NCI-H524 treated with DMSO at 0.1 percent for 48 hours (cell line): ENCODE measurements around the gene NECTIN4.
"Not testable (repeated sequence)": the region's sequence is repeated elsewhere in the genome, so short reads cannot be mapped to it uniquely, and the experiment has no call there.

ENCODE experiments used
- DNase-seq: peaks from one replicate; lab custom pipeline; 2025; lab: John Stamatoyannopoulos, UW

Gene NECTIN4

DNA sequence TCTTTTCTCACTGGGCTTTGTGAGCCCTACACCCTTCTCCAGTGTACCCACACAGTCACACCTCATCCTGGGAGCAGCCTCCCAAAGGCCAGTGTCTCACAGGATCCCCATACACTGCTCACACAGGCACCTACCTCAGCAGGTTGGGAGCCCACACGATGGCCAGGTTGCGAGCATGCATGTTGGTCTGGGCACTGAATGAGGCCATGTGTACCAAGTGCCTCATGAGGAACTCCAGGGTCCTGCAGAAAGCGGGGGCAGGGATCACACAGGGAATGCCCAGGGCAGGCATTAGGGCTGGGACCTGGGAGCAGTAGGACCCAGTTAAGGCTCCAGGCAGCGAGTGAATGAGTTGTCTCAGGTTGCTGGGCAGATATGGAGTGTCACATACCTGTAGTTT lies 35.1 kb downstream of the NECTIN4 start:
- DNase-seq = no peak

DNA sequence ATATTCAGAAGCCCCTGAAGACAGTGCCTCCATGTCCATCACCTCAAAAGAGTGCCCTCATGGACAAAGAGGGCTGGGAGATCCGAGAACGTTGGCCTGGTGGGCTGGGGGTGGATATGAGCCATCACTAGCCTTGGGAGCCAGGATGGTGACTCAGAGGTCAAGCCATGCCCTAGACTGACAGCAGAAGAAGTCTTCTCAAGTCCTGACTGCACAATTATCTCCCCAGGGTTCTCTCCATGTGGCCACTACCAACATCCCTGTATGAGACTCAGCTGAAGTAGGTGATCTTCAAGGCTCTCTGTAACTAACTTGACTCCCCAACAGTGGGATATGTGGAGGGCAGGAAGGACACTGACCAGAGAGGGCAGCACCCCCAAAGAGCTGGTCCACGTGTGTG lies 36.5 kb downstream of the NECTIN4 start:
- no peak for DNase-seq

DNA sequence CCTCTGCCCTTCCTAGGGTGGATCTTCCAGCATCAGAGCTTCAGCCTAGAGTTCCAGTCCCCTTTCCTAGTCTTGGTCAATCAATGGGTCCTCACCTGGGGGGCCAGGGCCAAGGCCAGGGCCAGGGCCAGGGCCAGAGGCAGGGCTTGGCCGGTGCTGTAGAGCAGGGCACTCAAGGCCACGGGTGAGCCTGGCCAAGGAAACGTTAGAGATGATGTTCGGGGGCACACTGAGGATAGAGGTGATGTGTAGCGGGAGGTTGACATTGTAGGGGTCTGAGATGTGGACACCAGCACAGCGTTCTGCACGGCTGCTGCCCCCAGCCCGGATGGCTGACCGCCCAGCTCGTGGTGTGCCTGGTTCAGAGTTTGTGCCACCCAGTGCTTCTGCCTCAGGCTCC lies 38.1 kb downstream of the NECTIN4 start:
- DNase-seq = no peak

DNA sequence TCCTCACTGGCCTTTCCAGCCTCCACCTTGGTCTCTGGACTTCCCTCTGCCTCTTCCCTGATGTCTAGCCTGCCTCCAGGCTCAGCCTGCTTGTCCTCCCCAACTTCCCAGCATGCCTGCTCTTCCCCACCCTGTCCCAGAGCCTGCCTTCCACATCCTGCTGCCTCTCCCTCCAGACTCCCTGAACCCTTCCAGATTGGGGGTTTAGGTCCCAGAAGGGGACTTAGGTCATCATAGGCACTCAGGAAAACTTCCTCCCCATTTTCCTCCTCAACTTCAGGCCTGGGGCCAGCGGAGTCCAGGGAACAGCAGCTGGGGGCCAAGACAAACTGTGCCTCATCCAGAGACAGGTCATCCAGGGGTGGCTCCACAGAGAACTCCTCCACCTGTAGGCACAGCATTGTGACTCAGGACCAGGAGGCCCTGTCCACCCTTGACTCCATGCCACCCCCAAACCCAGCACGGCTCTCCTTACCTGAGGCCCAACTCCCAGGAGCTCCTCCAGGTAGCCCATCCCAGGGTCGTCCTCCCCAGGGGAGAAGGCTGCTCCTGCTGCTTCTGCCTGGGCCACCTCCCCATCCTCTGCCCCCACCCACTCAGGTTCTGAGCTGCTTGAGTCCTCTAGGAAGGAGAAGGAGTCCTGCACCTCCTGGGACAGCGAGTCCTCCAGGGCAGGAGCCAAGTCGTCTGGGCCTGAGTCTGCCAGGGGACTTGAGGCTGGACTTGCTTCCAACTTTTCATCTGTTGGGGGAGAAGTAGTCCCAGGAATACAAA lies 40.2 kb downstream of the NECTIN4 start:
- DNase-seq = no peak

DNA sequence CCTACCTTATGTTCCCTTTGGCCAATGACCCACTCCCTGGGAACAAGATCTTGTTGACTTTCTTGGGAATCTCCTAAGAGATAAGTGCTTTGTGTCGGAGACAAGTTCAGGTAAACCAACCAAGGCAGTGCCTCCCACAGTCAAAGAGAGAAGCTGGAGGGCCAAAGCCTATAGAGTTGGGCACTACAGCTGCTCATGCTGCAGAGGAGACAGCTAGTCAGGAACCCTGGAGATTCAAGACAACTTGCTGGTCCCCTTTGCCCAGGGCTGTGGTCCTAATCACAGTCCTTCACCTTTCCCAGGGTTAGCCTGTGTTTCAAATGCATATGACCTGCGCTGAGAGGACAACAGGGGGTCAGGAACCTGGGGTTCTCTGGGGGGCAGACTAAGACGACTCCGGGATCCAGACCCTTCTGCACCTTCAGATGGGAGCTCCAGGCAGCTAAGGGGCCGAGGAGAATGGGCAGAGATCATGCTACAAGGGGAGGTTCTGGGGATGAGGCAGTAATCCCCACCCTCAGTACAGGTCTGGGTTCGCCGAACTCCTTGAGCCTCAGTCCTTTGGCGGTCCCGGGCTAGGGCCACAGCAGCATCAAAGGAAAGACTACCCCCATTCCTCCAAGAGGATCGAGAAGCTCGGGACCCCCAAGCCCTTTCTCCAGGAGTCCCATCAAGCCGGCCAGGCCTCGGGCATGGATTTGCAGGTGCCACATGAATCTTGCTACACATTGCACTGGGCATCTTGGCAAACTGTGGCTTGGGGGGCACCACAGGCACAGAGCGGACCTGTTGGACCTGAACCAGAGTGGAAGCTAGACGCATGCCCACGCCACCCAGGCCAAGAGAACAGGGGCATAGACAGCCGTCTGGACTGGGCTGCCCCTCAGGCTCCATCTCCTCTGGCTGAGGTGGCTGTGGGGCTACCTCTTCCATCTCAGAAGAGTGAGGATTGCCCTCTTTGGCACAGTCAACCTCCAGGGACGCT lies 41.6 kb downstream of the NECTIN4 start:
- no peak for DNase-seq

DNA sequence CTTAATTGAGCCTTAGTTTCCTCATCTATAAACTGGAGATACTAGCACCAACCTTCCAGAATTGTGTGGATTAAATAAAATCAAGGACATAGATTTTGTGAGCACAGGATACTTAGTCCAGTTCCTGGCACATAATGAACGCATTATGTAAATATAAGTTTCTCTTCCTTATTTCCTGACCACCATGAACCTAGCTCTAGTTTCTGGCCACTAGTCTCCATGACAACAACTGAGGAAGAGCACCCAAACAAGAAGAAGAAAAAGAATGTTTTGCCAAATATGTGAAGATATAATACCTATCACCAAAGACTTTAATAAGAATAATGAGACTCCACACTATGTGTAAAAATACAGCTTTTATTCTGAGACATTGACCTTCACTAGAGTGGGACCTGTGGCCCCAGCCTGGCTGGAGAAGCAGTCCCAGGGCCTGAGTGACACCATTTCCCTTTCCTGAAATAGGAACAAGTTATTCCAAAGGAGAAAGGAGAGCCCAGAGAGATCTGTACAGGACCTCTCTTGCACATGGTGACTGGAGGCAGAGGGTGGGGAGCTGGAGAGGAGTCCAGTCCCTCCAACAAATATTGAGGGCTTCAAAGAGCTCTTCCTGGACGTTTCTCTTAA lies 42.6 kb downstream of the NECTIN4 start:
- no peak for DNase-seq

DNA sequence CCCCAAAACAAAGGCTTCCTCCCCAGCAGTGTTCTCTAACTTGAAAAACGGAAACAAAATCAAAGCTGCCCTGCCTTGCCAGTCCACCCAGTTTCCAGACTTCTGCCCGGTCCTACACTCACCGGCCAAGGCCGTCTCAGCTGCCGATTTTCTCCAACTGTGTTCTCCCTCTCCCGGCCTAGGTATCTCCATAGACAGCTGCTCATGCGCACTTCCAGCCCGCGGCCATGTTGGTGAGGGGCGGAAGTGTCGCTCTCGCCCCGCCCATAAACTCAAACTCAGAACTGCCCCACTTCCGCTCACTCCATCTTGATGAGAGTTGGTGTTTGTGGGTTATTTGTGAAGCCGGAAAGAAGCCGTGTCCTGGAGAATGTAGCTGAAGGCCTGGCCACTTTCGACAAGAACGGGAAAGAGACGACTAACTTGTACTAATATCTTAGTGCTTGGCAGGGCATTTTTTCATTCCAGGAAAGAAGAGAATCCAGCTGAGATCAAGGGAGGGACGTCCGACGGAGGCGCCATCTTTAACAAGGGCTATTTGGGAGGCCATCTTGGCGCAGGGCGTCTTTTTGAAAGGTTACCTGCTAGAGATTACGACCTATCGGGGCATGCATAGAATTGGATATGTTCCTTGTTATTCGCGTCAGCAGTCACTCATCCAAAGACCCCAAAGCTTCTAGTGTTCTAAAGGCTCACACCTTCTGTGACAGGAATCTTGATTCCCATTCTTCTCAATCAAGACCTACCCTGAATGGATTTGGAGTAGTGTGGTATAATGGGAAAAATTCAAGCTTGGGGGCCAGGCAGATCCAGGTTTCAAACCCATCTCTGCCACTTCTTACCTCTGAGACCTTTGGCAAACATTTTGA lies 43.4 kb downstream of the NECTIN4 start, which contains the start of gene USF1:
USF1 (minus strand) TSS at position 242 of the 869 bp plus-strand sequence. CDS start 2,702 bp downstream, outside the sequence.
- peak; percentile 60 for DNase-seq

DNA sequence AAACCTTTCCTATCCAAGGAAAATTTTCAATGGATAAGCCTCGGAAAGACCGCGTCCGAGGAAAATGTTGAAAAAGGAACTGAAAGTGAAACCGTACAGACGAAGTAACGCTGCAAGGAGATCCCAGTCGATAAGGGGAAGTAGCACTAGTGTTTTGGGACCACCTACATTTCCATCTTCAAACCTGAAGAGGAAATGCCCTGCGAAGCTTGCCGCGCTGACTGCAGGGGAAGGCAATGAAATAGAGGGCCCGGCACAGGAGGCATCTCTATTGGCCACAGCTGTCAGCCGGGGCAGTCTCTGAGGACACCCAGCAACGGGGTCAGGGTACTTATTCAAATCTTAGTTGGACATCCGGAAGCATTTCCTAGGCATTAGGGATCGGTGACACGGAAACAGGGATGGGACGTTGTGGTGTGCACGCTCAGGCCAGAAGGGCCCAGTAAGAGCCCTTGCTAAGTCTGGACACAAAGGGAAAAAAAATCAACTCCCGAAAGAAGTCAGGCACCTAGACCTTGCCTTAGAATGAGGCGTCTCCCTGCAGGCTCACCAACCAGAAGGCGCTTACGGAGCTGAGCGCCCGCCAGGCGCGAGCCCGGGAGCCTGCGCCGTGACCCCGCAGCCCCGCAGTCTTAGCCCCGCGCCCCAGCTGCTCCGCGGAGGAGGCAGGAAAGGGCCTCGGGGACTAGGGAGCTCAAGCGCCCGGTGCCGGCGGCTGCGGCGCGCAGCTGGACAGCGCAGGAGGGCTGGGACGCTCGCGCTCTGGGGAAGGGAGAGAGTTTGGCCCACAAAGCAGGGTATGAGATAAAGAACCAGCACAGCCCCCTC lies 44.2 kb downstream of the NECTIN4 start:
- peak; percentile 36 for DNase-seq

DNA sequence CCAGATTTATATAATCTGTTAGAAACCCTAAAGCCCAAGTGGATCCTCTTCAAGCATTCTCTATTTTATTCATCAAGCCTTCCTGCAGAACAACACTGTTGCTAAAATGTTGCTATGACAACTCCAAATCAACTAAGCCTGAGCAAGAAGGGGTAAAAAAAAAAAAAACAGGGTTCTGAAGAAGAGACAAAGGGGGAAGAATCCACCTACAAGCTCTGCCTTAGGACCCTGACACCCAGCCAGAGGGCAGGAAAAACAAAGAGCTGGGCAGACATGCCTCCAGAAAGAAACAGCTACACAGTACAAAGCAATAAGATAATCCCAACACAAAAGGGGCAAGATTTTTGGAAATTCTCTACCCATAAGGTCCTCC lies 44.8 kb downstream of the NECTIN4 start:
- no peak for DNase-seq

DNA sequence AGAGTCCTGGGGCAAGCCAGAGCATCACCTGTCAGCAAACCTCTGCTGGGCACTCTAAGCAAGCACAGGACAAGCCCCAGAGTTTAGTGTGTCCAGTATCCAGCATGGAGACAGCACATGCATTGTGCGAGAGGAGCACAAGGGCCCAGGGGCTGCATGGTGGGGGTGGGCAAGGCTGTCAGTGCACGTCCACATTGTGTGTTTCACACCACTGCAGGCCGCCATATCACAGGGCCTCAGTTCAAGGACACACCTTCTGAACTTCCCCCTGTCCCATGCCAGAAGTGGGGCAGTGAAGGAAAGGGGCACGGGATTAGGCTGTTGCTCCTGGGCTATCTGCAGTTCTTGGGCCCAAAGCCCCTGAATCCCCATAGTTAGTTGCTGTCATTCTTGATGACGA lies 49.8 kb downstream of the NECTIN4 start:
- no peak for DNase-seq

DNA sequence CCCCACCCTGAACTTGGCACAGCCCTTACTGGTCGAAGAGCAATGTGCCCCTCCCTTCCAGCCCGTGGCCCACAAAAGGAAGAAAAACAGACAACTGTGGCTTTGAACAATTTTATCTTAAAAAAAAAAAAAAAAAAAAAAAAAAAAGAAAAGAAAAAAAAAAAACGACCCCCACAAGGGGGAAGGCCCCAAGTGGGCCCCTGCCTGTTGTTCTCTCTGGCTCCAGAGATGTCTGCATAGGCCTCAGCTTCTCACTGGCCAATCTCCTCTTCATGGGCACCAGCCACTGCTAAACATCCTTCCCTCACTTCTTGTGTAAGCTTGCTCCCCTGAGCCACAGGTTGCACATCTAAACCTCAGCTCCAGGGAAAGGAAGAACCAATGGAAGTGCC lies 50.2 kb downstream of the NECTIN4 start:
- DNase-seq = no peak

DNA sequence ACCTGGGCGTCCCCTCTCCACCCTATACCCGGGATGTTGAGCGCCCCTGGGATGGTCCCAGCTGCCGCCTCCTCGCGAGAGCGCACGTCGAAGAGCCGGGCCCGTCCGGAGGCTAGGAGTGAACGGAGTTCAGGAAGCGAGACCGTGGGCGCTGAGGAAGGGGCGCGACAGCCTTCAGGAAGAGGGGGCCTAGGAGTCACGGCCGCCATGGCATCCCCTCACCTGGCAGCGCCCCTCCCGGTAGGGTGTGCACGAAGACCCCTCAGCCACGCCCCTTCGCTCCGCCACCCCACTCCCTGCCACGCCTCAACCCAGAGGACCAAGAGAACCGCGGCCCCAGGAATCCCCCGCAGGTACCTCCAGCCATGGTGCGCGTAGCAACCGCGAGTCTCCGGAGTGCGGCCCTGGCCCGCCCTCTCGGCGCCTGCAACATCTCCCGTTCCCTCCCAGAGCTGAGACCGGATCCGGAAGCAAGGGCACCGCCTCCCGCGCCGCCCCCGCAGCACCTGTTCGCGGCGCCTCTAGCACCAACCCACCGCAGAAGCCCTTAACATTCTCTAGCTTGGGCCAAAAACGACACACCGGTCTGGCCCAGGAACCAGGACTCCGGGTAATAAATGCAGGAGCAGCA lies 50.7 kb downstream of the NECTIN4 start, which contains the start of gene TSTD1:
TSTD1 (minus strand) TSS at position 442 of the 631 bp plus-strand sequence; CDS start at position 367, 75 bp downstream.
- DNase-seq = peak; percentile 23

DNA sequence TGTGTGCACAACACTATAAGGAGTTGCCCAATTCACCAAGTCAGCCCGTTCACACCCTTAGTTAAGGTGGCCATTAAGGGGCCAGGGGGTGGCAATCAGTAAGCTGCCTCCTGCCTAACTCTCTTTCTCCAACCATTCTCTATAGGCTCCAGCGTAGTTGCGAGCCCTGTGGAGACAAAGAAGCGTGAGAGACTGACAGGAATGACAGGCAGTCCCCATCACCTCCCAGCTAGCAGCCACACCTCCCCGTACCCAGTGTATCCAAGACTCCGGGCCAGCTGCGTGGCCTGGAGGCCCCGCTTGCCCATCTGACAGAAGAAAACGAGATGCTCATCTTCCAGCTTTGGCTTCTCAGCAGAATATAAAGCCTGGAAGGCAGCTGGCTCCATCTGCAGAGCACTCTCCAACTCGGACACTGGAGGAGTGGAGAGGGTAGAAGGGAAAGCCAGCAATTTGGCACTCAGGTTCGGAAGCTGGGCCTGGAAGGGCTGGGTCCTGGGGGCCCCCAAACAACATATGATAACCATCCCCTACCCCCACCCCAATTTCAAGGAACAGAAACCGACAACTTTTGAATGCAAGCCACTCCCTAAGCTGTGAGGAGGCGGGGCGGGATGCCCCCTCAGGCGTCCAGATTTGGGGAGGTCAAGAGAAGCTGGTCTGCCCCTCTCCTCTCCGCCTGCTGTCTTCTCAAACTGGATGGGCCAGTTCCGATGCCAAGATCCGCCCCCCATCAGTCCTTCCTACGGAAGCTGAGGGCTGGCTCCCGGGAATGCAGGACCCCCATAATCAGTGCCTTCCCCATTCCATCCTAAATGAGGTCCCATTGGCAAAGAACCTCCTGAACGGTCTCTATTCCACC lies 51.5 kb downstream of the NECTIN4 start:
- DNase-seq = no peak

DNA sequence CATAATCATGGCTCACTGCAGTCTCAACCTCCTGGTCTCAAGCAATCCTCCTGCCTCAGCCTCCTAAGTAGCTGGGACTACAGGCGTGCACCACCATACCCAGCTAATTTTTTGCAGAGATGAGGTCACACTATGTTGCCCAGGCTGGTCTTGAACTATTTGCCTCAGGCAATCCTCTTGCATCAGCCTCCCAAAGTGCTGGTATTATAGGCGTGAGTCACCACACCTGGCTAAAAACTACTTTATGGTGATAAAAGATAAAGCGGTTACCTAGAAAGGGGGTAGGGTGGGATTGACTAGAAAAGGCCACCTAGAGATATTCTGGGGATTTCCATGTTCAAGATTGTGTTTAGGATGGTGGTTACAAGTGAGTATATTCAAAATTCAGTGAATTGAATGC lies 55.6 kb downstream of the NECTIN4 start:
- DNase-seq = no peak

DNA sequence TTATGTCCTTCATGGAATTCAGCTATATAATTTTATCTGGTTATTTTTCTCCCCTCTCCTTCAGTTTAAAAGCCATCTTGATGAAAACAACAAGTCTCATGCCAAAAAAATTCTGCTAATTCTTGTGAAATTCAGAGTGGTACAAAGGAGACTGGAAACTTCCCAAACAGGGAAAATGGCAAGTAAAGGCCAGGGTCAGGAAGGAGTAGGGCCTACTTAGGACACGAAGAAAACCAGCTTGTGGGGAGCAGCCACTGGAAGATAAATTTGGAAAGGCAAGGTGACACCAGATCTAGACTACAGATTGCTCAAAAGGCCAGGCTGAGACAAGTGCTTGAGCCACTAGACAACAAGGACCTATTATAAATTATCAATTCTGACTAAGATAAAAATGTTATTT lies 56.9 kb downstream of the NECTIN4 start:
- DNase-seq = no peak

DNA sequence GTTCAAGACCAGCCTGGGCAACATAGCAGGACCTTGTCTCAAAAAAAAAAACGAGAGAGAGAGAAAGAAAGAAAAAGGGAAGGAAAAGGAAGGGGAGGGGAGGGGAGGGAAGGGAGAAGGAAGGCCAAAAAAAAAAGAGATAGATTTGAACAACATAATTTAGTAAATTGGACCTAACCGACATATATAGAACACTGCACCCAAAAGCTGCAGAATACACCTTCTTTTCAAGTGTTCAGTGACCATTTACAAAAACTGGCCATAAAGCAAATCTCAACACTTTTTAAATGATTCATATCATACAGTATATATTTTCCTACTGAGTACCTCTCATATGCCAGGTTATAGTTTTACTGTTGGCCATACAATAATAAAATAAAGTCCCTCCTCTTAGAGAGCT lies 57.5 kb downstream of the NECTIN4 start:
- DNase-seq = no peak

DNA sequence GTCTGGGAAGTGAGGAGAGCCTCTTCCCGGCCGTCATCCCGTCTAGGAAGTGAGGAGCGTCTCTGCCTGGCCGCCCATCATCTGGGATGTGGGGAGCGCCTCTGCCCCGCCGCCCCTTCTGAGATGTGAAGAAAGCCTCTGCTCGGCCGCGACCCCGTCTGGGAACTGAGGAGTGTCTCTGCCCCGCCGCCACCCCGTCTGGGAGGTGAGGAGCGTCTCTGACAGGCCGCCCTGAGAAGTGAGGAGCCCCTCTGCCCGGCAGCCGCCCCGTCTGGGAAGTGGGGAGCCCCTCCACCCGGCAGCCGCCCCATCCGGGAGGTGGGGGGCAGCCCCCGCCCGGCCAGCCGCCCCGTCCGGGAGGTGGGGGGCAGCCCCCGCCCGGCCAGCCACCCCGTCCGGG lies 59.9 kb downstream of the NECTIN4 start:
- DNase-seq = not testable (repeated sequence)

DNA sequence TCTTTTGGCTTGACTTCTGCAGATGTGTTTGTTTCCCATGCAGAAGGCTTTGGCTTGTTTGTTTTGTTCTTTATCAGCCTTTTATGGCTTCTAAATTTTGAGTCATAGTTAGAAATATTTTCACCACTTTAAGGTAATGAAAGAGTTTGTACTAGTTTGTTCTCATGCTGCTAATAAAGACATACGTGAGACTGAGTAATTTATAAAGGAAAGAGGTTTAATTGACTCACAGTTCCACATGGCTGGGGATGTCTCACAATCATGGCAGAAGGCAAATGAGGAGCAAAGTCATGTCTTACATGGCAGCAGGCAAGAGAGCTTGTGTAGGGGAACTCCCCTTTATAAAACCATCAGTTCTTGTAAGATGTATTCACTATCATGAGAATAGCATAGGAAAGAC lies 62.4 kb downstream of the NECTIN4 start:
- not testable (repeated sequence) for DNase-seq

DNA sequence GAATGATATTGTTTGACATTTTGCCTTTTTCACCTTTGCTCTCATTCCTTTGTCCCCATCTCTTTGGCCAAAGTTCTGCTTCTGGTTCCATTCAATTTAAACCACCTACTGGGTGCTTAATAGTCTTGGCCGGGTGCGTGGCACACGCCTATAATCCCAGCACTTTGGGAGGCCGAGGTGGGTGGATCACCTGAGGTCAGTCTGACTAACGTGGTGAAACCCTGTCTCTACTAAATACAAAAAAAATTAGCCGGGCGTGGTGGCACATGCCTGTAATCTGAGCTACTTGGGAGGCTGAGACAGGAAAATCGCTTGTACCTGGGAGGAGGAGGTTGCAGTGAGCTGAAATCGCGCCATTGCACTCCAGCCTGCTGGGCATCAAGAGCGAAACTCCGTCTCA lies 66.9 kb downstream of the NECTIN4 start:
- not testable (repeated sequence) for DNase-seq
